Esophagus squamous epithelium (tissue), 4 donors: ENCODE results near the gene NACC1.

Source experiments
- POLR2A ChIP-seq, 4 donors: fragments of 450-650 bp; IDR thresholded peaks; one replicate each; pipeline ENCODE4 v1.6.1; 2017; ENCODE audit warnings: antibody characterized with exemption in 4 of 4, mild to moderate bottlenecking in 4 of 4, moderate library complexity in 3 of 4
- TF ChIP-seq, protein P1 (sequence below), 6 experiments: fragments of 450-650 bp in 4 of 6; fragments of 200-600 bp in 2 of 6; sonication (generic) in 2 of 6; IDR thresholded peaks; one replicate each; pipeline ENCODE4 v1.5.1; 2016 to 2019; ENCODE audit warnings: antibody characterized with exemption in 6 of 6, mild to moderate bottlenecking in 4 of 6, moderate library complexity in 4 of 6

- TF ChIP-seq POLR2A (IDR thresholded peaks at IDR 0.05) = no peak
- TF ChIP-seq, protein P1, sequence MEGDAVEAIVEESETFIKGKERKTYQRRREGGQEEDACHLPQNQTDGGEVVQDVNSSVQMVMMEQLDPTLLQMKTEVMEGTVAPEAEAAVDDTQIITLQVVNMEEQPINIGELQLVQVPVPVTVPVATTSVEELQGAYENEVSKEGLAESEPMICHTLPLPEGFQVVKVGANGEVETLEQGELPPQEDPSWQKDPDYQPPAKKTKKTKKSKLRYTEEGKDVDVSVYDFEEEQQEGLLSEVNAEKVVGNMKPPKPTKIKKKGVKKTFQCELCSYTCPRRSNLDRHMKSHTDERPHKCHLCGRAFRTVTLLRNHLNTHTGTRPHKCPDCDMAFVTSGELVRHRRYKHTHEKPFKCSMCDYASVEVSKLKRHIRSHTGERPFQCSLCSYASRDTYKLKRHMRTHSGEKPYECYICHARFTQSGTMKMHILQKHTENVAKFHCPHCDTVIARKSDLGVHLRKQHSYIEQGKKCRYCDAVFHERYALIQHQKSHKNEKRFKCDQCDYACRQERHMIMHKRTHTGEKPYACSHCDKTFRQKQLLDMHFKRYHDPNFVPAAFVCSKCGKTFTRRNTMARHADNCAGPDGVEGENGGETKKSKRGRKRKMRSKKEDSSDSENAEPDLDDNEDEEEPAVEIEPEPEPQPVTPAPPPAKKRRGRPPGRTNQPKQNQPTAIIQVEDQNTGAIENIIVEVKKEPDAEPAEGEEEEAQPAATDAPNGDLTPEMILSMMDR (IDR thresholded peaks at IDR 0.05) = no peak
Observed at GRCh38 chr19:13172346-13173138, 54.5 kb downstream of the NACC1 start.
